Caco-2 (cell line): ENCODE data around the gene ESRRG. TPM values are rescaled to one million over a fixed set of nuclear protein-coding genes. Genes with fewer than 3 reads are reported as not detected.

Experiments used
- BruUV-seq: library from RNA; stranded (reverse); fragments of 400-500 nt; replicated peaks from 2 replicates; lab custom pipeline; 2021; lab: Mats Ljungman, UMichigan
- CTCF ChIA-PET: fragments of 300-600 bp; sonication (Branson Sonifier 250); formaldehyde crosslinking; loops from one replicate; lab custom pipeline; 2022; ENCODE audit warnings: antibody characterized with exemption; lab: Charles Lee
- POLR2A ChIA-PET: fragments of 300-600 bp; sonication (Branson Sonifier 250); formaldehyde crosslinking; loops from one replicate; lab custom pipeline; 2022; ENCODE audit warnings: antibody characterized with exemption; lab: Charles Lee
- DNase-seq, 2 experiments: peaks; one replicate each; pipeline versions ENCODE4 v3.0.0 to v3.0.0-alpha.2; 2020 to 2022
- H3K27me3 ChIP-seq: replicated peaks from 2 replicates; pipeline ENCODE4 v1.6.0; 2011; ENCODE audit warnings: low read length; ENCODE audit not compliant: control insufficient read depth, insufficient read depth
- H3K36me3 ChIP-seq: 2 replicates; pipeline ENCODE4 v1.5.1; 2011; ENCODE audit warnings: low read length; ENCODE audit not compliant: control insufficient read depth, insufficient read depth
- H3K4me1 ChIP-seq: fragments of 250-450 bp; sonication (Bioruptor Pico); 2 replicates; pipeline ENCODE4 v1.5.1; 2020; ENCODE audit warnings: mild to moderate bottlenecking
- H3K4me3 ChIP-seq: 2 replicates; pipeline ENCODE4 v1.5.1; 2011; ENCODE audit warnings: low read depth, mild to moderate bottlenecking, control low read depth, low read length
- H3K9me3 ChIP-seq: fragments of 250-450 bp; sonication (Bioruptor Pico); 2 replicates; pipeline ENCODE4 v1.5.1; 2020; ENCODE audit warnings: mild to moderate bottlenecking, moderate library complexity
- H3K27ac Mint-ChIP-seq: one replicate; pipeline ENCODE4 v1.8.0; 2022; ENCODE audit warnings: mixed read lengths; ENCODE audit not compliant: unreplicated experiment
- H3K27me3 Mint-ChIP-seq: one replicate; pipeline ENCODE4 v1.8.0; 2022; ENCODE audit warnings: mixed read lengths; ENCODE audit not compliant: insufficient read depth, unreplicated experiment
- H3K36me3 Mint-ChIP-seq: one replicate; pipeline ENCODE4 v1.8.0; 2022; ENCODE audit warnings: mild to moderate bottlenecking, mixed read lengths; ENCODE audit not compliant: insufficient read depth, unreplicated experiment
- H3K4me1 Mint-ChIP-seq: one replicate; pipeline ENCODE4 v1.8.0; 2022; ENCODE audit warnings: low read depth, mixed read lengths; ENCODE audit not compliant: unreplicated experiment
- H3K4me3 Mint-ChIP-seq: one replicate; pipeline ENCODE4 v1.8.0; 2022; ENCODE audit warnings: mild to moderate bottlenecking, moderate library complexity, mixed read lengths; ENCODE audit not compliant: unreplicated experiment
- H3K9me3 Mint-ChIP-seq: one replicate; pipeline ENCODE4 v1.8.0; 2022; ENCODE audit warnings: mixed read lengths; ENCODE audit not compliant: unreplicated experiment
- intact Hi-C: fragments of 100-400 bp; cut with micrococcal nuclease; formaldehyde crosslinking; loops from one replicate; pipeline ENCODE4 v1.10.0; 2022; ENCODE audit not compliant: unreplicated experiment
- total RNA-seq: library from RNA; stranded (reverse); gene quantifications from 2 replicates; pipeline ENCODE4 v1.2.3, GENCODE V29; 2022
- TF ChIP-seq, protein P1 (sequence below), 2 experiments: fragments of 200-600 bp in 1 of 2; IDR thresholded peaks; 1 replicate in 1 of 2; 2 replicates in 1 of 2; pipeline versions ENCODE4 v1.5.1 to v1.8.0; 2011 to 2022; ENCODE audit warnings: antibody characterized with exemption in 1 of 2, control low read depth in 1 of 2, inconsistent platforms in 1 of 2, low read depth in 1 of 2, low read length in 1 of 2, mild to moderate bottlenecking in 1 of 2, moderate library complexity in 1 of 2; ENCODE audit not compliant: insufficient read depth in 1 of 2, severe bottlenecking in 1 of 2, unreplicated experiment in 1 of 2

The ESRRG gene
- total RNA-seq, 1 experiment from 2014 or later = 6.6 TPM

- no peak overlapping the region for H3K27ac Mint-ChIP-seq
These were observed 163.9 kb downstream of the ESRRG start for GRCh38 chr1:216559359-216559758.

DNA sequence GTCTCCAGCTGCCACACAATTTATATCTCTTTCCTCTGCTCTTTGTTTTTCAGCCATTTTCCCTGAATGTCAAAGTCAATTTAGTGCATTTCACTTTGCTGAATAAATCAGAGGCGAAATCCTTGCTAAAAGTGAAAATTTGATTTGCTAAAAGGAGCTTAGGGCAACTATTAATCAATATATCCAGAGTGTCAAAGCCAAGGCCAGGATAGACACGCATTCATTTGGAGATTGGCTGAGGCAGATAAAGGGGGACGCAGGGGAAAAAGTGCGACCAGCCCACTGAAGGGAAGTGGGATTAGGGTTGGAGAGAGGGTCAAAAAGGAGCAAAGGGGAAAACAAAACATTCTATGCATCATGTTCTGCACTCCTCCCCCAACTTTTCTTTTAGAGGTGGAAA, 167.6 kb downstream of the ESRRG start:
- Histone ChIP-seq H3K36me3 (no peaks in the 10 kb centered on the region), H3K9me3 (no peaks in the 10 kb centered on the region), H3K4me1 (peaks cover 8% of the 10 kb centered on the region; the same call in 1 of the 2 replicates), H3K4me3 (no peak overlapping the region), H3K27me3 (no peaks in the 10 kb centered on the region)
- Mint-ChIP-seq H3K9me3 (no peaks in the 10 kb centered on the region), H3K4me3 (no peak overlapping the region), H3K4me1 (peaks cover 7% of the 10 kb centered on the region), H3K27ac (no peak overlapping the region), H3K36me3 (no peaks in the 10 kb centered on the region), H3K27me3 (no peaks in the 10 kb centered on the region)
- no TSS peak for BruUV-seq
- ChIA-PET POLR2A (no interaction called here), CTCF (interaction anchor here (1.2 kb wide), 1 partner anchor 334 kb away, joined by 3 read pairs; no protein-coding TSS in a partner anchor)
- TF ChIP-seq, protein P1, sequence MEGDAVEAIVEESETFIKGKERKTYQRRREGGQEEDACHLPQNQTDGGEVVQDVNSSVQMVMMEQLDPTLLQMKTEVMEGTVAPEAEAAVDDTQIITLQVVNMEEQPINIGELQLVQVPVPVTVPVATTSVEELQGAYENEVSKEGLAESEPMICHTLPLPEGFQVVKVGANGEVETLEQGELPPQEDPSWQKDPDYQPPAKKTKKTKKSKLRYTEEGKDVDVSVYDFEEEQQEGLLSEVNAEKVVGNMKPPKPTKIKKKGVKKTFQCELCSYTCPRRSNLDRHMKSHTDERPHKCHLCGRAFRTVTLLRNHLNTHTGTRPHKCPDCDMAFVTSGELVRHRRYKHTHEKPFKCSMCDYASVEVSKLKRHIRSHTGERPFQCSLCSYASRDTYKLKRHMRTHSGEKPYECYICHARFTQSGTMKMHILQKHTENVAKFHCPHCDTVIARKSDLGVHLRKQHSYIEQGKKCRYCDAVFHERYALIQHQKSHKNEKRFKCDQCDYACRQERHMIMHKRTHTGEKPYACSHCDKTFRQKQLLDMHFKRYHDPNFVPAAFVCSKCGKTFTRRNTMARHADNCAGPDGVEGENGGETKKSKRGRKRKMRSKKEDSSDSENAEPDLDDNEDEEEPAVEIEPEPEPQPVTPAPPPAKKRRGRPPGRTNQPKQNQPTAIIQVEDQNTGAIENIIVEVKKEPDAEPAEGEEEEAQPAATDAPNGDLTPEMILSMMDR (IDR thresholded peaks at IDR 0.05; ENCODE audit: insufficient read depth in 1 of 2, low read depth in 1 of 2, low read length in 1 of 2, severe bottlenecking in 1 of 2, unreplicated experiment in 1 of 2) = no peak
- intact Hi-C loops = no loop called here
- no peak for DNase-seq

More at GRCh38 chr1:216559359-216559758, 163.9 kb downstream of the ESRRG start:
- TF ChIP-seq, protein P1 (IDR thresholded peaks at IDR 0.05; ENCODE audit: insufficient read depth in 1 of 2, low read depth in 1 of 2, low read length in 1 of 2, severe bottlenecking in 1 of 2, unreplicated experiment in 1 of 2) = no peak
- Mint-ChIP-seq H3K9me3 (no peaks in the 10 kb centered on the region), H3K4me1 (peaks cover 7% of the 10 kb centered on the region), H3K4me3 (no peak overlapping the region), H3K36me3 (no peaks in the 10 kb centered on the region), H3K27me3 (no peaks in the 10 kb centered on the region)
- H3K9me3 ChIP-seq = no peaks in the 10 kb centered on the region
- H3K4me1 ChIP-seq = peaks cover 8% of the 10 kb centered on the region; the same call in 1 of the 2 replicates
- DNase-seq = no peak
- H3K27me3 ChIP-seq = no peaks in the 10 kb centered on the region
- intact Hi-C loops = no loop called here
- BruUV-seq = no TSS peak
- POLR2A ChIA-PET = no interaction called here
- no peak overlapping the region for H3K4me3 ChIP-seq
- H3K36me3 ChIP-seq = no peaks in the 10 kb centered on the region
- CTCF ChIA-PET = no interaction called here

DNA sequence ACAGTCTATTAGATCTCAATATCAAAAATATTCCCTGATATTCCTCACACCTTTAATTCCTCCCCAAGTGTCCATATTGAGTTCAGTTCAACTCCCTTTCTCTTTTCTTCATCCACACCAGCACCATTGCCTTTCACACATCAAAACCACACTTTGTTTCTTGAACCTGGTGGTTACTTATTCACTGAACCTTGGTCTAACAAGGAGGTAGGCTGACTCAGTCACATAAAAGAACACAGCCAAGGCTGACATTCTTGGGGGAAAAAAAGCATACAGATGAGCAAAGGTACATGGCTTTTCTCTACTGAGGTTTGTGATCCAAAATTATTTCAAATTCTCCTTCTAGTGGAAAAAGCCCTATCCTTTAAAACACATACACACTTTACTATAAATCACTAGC, 168.3 kb downstream of the ESRRG start:
- H3K9me3 Mint-ChIP-seq = no peaks in the 10 kb centered on the region
- no peaks in the 10 kb centered on the region for H3K27me3 Mint-ChIP-seq
- peak overlapping the region; percentile 1 for H3K4me3 Mint-ChIP-seq
- no TSS peak for BruUV-seq
- Histone ChIP-seq H3K27me3 (no peaks in the 10 kb centered on the region), H3K36me3 (no peaks in the 10 kb centered on the region), H3K4me3 (no peak overlapping the region), H3K4me1 (peaks cover 8% of the 10 kb centered on the region; the same call in 1 of the 2 replicates), H3K9me3 (no peaks in the 10 kb centered on the region)
- no peak for DNase-seq
- H3K27ac Mint-ChIP-seq = no peak overlapping the region
- ChIA-PET CTCF (interaction anchor here (0.6 kb wide), 1 partner anchor 20 kb away, joined by 4 read pairs; no protein-coding TSS in a partner anchor), POLR2A (no interaction called here)
- H3K4me1 Mint-ChIP-seq = peaks cover 7% of the 10 kb centered on the region
- intact Hi-C loops = no loop called here
- H3K36me3 Mint-ChIP-seq = no peaks in the 10 kb centered on the region
- TF ChIP-seq, protein P1 (IDR thresholded peaks at IDR 0.05; ENCODE audit: insufficient read depth in 1 of 2, low read depth in 1 of 2, low read length in 1 of 2, severe bottlenecking in 1 of 2, unreplicated experiment in 1 of 2) = no peak
